DND-41 (cell line): Measurements from ENCODE around the gene GPRC5D.

Experiments used
- ATAC-seq: fragments of 200-7000 bp; cut with Tn5 transposase; 3 replicates; pipeline ENCODE4 v1.9.1; 2021; ENCODE audit warnings: low read depth; ENCODE audit not compliant: insufficient read depth
- DNase-seq: peaks from one replicate; pipeline ENCODE4 v3.0.0-alpha.2; 2020
- H2AFZ ChIP-seq: 2 replicates; pipeline ENCODE4 v1.6.0; 2012; ENCODE audit warnings: low read depth, low read length
- H3K27ac ChIP-seq: 2 replicates; pipeline ENCODE4 v1.5.1; 2012; ENCODE audit warnings: low read length, inconsistent platforms
- H3K27me3 ChIP-seq: fragments of 200-600 bp; sonication (generic); 2 replicates; pipeline ENCODE4 v1.6.0; 2012; ENCODE audit warnings: low read length, mild to moderate bottlenecking, inconsistent platforms; ENCODE audit not compliant: insufficient read depth, poor library complexity
- H3K36me3 ChIP-seq: 2 replicates; pipeline ENCODE4 v1.5.1; 2012; ENCODE audit warnings: low read length, inconsistent platforms; ENCODE audit not compliant: insufficient read depth
- H3K4me1 ChIP-seq: 2 replicates; pipeline ENCODE4 v1.5.1; 2012; ENCODE audit warnings: mild to moderate bottlenecking, low read length; ENCODE audit not compliant: insufficient read depth
- H3K4me2 ChIP-seq: 2 replicates; pipeline ENCODE4 v1.6.0; 2012; ENCODE audit warnings: mild to moderate bottlenecking, moderate library complexity, low read length, inconsistent platforms; ENCODE audit not compliant: insufficient read depth
- H3K4me3 ChIP-seq, 2 experiments: fragments of 200-600 bp in 1 of 2; shearing (Covaris generic) in 1 of 2; 2 replicates each; pipeline ENCODE4 v1.5.1; 2012 to 2016; ENCODE audit warnings: inconsistent platforms in 2 of 2, low read length in 2 of 2, mild to moderate bottlenecking in 2 of 2, low read depth in 1 of 2, moderate library complexity in 1 of 2
- H3K79me2 ChIP-seq: 2 replicates; pipeline ENCODE4 v1.6.0; 2012; ENCODE audit warnings: low read length, inconsistent platforms; ENCODE audit not compliant: insufficient read depth
- H3K9ac ChIP-seq: 2 replicates; pipeline ENCODE4 v1.6.0; 2012; ENCODE audit warnings: low read depth, mild to moderate bottlenecking, inconsistent platforms, low read length, moderate library complexity
- H3K9me3 ChIP-seq: 2 replicates; pipeline ENCODE4 v1.5.1; 2012; ENCODE audit warnings: low read length, moderate library complexity, mild to moderate bottlenecking, inconsistent platforms; ENCODE audit not compliant: insufficient read depth, severe bottlenecking
- H4K20me1 ChIP-seq: 2 replicates; pipeline ENCODE4 v1.6.0; 2012; ENCODE audit warnings: low read length; ENCODE audit not compliant: insufficient read depth
- CTCF ChIP-seq: IDR thresholded peaks from 2 replicates; pipeline ENCODE4 v1.5.1; 2012; ENCODE audit warnings: borderline replicate concordance, low read length, moderate library complexity, mild to moderate bottlenecking; ENCODE audit not compliant: poor library complexity, severe bottlenecking; ENCODE audit errors: extremely low read depth
- EZH2 ChIP-seq: IDR thresholded peaks from 3 replicates; pipeline ENCODE4 v1.6.1; 2012; ENCODE audit warnings: borderline replicate concordance, low read depth, mild to moderate bottlenecking, moderate library complexity, low read length, inconsistent platforms; ENCODE audit not compliant: severe bottlenecking

The GPRC5D gene

GRCh38 chr12:12990700-12991468, 38.9 kb upstream of the GPRC5D start:
- Histone ChIP-seq H3K4me3 (no peak overlapping the region), H3K9ac (no peak overlapping the region), H3K27me3 (peaks cover 25% of the 10 kb centered on the region), H2AFZ (no peak overlapping the region), H3K27ac (no peak overlapping the region), H3K36me3 (no peaks in the 10 kb centered on the region), H3K79me2 (no peaks in the 10 kb centered on the region), H4K20me1 (no peaks in the 10 kb centered on the region), H3K4me1 (peaks cover 4% of the 10 kb centered on the region; the same call in 1 of the 2 replicates), H3K4me2 (no peak overlapping the region), H3K9me3 (no peaks in the 10 kb centered on the region)
- DNase-seq (no peak), ATAC-seq (no peak)
- TF ChIP-seq CTCF, result no peak
- TF ChIP-seq EZH2, result no peak

- H3K4me2 ChIP-seq, result no peak overlapping the region
- no peak for TF ChIP-seq CTCF
- no peak for TF ChIP-seq EZH2
- DNase-seq (no peak), ATAC-seq (no peak)
- H3K27ac ChIP-seq, result no peak overlapping the region
- no peaks in the 10 kb centered on the region for H4K20me1 ChIP-seq
- no peak overlapping the region for H3K4me3 ChIP-seq
- no peaks in the 10 kb centered on the region for H3K36me3 ChIP-seq
- no peak overlapping the region for H2AFZ ChIP-seq
- H3K9me3 ChIP-seq, result no peaks in the 10 kb centered on the region
- H3K27me3 ChIP-seq, result peaks cover 14% of the 10 kb centered on the region
- no peaks in the 10 kb centered on the region for H3K79me2 ChIP-seq
- no peaks in the 10 kb centered on the region for H3K4me1 ChIP-seq
- H3K9ac ChIP-seq, result no peak overlapping the region
Observed at GRCh38 chr12:12987421-12987820, 35.5 kb upstream of the GPRC5D start.

GRCh38 chr12:12986775-12987331, 34.9 kb upstream of the GPRC5D start:
- TF ChIP-seq EZH2, result no peak
- TF ChIP-seq CTCF, result no peak
- H3K9me3 ChIP-seq, result no peaks in the 10 kb centered on the region
- H3K36me3 ChIP-seq, result no peaks in the 10 kb centered on the region
- H3K79me2 ChIP-seq, result no peaks in the 10 kb centered on the region
- ATAC-seq, result no peak
- no peak overlapping the region for H2AFZ ChIP-seq
- H3K27ac ChIP-seq, result no peak overlapping the region
- no peak for DNase-seq
- no peak overlapping the region for H3K4me2 ChIP-seq
- peaks cover 13% of the 10 kb centered on the region for H3K27me3 ChIP-seq
- no peaks in the 10 kb centered on the region for H4K20me1 ChIP-seq
- H3K4me1 ChIP-seq, result no peaks in the 10 kb centered on the region
- no peak overlapping the region for H3K4me3 ChIP-seq
- H3K9ac ChIP-seq, result no peak overlapping the region
